ENCODE results near the gene TMEM259.

Gene TMEM259

GRCh38 chr19:1017906-1018305, 3.0 kb downstream of the TMEM259 start:
- DNase-seq (ENCODE audit: low read depth in 1 of 2, low spot score in 1 of 2), result no peak

GRCh38 chr19:1017115-1017905, 3.6 kb downstream of the TMEM259 start:
- no peak for DNase-seq (ENCODE audit: low read depth in 1 of 2, low spot score in 1 of 2)

GRCh38 chr19:1016647-1017114, 4.2 kb downstream of the TMEM259 start:
- no peak for DNase-seq (ENCODE audit: low read depth in 1 of 2, low spot score in 1 of 2)

- DNase-seq (ENCODE audit: low read depth in 1 of 2, low spot score in 1 of 2), result no peak
Measured at GRCh38 chr19:1015782-1016646, 4.9 kb downstream of the TMEM259 start.

GRCh38 chr19:1015061-1015781, 5.7 kb downstream of the TMEM259 start:
- no peak for DNase-seq (ENCODE audit: low read depth in 1 of 2, low spot score in 1 of 2)

- no peak for DNase-seq (ENCODE audit: low read depth in 1 of 2, low spot score in 1 of 2)
Measured at GRCh38 chr19:1014161-1015060, 6.5 kb downstream of the TMEM259 start.

GRCh38 chr19:1013218-1013617, 7.7 kb downstream of the TMEM259 start:
- DNase-seq (ENCODE audit: low read depth in 1 of 2, low spot score in 1 of 2), result no peak

- no peak for DNase-seq (ENCODE audit: low read depth in 1 of 2, low spot score in 1 of 2)
Measured at GRCh38 chr19:1012334-1012733, 8.6 kb downstream of the TMEM259 start.

GRCh38 chr19:1011831-1012333, 9.0 kb downstream of the TMEM259 start:
- DNase-seq (ENCODE audit: low read depth in 1 of 2, low spot score in 1 of 2), result no peak

GRCh38 chr19:1010586-1011510, 10.1 kb downstream of the TMEM259 start:
- DNase-seq (ENCODE audit: low read depth in 1 of 2, low spot score in 1 of 2), result no peak

GRCh38 chr19:1009981-1010538, 10.9 kb downstream of the TMEM259 start:
- DNase-seq (ENCODE audit: low read depth in 1 of 2, low spot score in 1 of 2), result no peak

GRCh38 chr19:1009041-1009980, 11.6 kb downstream of the TMEM259 start:
- DNase-seq (ENCODE audit: low read depth in 1 of 2, low spot score in 1 of 2), result no peak

GRCh38 chr19:1008268-1009040, 12.5 kb downstream of the TMEM259 start:
- DNase-seq (ENCODE audit: low read depth in 1 of 2, low spot score in 1 of 2), result no peak

GRCh38 chr19:1007399-1008251, 13.3 kb downstream of the TMEM259 start:
- DNase-seq (ENCODE audit: low read depth in 1 of 2, low spot score in 1 of 2), result no peak

- DNase-seq (ENCODE audit: low read depth in 1 of 2, low spot score in 1 of 2), result no peak
Measured at GRCh38 chr19:1006711-1007398, 14.1 kb downstream of the TMEM259 start.

All from activated T-helper 1 cell treated with anti-CD3 and anti-CD28 coated beads, Interleukin-2, amount 50 U/mL, for 16 hours (primary cell).